HG02938 (cell line): ENCODE data around the gene RTEL1.
A peak's percentile ranks its signal among the peaks of the same experiment; 100 is the strongest.
"Not testable (repeated sequence)": the region's sequence is repeated elsewhere in the genome, so short reads cannot be mapped to it uniquely, and the experiment has no call there.

Experiments
- ATAC-seq: cut with Tn5 transposase; IDR thresholded peaks from one replicate; pipeline ENCODE4 v1.9.1; 2021; ENCODE audit warnings: mild to moderate bottlenecking, moderate library complexity; ENCODE audit not compliant: unreplicated experiment

Gene RTEL1

DNA sequence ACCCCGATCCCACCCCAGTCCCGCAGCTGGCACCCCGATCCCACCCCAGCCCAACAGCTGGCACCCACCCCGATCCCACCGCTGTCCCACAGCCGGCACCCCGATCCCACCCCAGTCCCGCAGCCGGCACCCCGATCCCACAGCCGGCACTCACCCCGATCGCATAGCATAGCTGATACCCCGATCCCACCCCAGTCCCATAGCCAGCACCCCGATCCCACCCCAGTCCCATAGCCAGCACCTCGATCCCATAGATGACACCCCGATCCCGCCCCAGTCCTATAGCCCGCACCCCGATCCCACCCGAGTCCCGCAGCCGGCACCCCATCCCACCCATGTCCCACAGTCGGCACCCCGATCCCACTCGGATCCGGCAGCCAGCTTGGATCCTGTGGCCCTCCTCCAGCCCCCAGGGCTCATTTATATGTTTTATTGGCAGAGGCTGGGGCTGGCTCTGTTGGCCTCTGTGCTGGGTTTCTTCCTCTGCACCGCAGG, 30.3 kb upstream of the RTEL1 start:
- ATAC-seq: no peak

DNA sequence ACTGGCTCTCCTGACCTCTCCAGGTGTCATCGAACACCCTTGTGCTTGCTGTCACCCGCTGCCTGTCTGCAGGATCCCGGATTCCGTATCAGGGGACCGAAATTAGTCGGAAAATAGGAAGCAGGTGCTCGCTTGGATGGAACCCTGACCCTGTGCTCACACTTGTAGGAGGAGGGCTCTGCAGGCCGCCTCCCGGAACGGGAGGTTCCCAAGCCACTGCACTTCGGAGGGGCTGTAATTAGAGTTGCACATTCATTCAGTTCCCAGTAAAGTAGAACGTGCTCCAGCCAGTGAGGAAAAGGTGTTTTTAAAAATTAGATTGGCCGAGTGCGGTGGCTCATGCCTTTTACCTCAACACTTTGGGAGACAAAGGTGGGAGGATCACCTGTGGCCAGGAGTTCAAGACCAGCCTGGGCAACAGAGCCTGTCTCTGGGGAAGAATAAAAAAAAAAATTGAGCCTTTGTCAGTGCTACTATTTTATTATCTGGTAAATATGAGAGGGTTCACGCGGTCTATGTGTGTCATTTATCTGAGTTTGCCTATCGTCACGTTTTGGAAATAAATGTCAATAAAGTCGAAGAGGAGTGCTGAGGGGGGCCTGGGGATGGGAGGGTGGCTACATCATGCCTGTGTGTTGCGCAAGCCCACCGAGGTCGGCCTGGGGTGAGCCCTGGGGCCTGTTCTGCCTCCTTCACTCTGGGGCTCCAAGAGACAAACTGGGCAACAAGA, 29.7 kb upstream of the RTEL1 start:
- no peak for ATAC-seq

DNA sequence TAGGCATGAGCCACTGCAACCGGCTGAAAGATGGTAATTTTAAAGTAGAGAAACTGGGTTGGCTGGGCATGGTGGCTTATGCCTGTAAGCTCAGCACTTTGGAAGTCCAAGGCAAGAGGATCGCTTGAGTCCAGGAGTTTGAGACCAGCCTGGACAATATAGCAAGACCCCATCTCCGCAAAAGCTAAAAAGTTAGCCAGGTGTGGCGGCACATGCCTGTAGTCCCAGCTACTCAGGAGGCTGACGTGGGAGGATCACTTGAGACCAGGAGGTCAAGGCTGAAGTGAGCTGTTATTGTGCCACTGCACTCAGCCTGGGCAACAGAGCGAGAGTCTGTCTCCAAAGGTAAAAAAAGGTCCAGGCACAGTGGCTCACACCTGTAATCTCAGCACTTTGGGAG, 27.2 kb upstream of the RTEL1 start:
- not testable (repeated sequence) for ATAC-seq

DNA sequence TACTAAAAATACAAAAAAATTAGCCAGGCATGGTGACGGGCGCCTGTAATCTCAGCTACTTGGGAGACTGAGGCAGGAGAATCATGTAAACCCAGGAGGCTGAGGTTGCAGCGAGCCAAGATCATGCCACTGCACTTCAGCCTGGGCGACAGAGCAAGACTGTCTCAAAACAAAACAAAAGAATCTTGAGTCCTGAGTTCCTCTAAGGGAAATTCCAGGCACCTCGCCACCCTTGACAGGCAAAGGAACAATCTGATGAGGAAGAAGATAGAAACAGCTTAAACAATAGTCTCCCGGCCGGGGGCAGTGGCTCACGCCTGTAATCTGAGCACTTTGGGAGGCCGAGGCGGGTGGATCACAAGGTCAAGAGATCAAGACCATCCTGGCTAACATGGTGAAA, 26.7 kb upstream of the RTEL1 start:
- not testable (repeated sequence) for ATAC-seq

DNA sequence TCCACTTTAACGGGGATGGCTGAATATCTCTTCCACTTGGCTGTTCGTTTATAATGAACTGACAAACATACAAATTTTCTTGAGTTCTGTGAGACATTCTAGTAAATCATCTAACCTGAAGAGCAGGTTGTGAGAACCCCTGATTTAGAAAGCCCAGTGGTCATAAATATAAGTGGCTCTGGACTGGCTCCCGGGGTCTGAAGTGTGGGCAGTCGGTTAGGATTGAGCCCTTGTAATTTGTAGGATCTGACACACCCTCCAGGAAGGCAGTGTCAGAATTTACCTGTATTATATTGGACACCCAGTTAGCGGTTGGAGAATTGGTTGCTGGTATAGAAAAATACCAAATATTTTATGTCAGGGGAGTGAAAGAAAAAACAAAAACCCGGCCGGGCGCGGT, 24.4 kb upstream of the RTEL1 start:
- ATAC-seq: no peak

DNA sequence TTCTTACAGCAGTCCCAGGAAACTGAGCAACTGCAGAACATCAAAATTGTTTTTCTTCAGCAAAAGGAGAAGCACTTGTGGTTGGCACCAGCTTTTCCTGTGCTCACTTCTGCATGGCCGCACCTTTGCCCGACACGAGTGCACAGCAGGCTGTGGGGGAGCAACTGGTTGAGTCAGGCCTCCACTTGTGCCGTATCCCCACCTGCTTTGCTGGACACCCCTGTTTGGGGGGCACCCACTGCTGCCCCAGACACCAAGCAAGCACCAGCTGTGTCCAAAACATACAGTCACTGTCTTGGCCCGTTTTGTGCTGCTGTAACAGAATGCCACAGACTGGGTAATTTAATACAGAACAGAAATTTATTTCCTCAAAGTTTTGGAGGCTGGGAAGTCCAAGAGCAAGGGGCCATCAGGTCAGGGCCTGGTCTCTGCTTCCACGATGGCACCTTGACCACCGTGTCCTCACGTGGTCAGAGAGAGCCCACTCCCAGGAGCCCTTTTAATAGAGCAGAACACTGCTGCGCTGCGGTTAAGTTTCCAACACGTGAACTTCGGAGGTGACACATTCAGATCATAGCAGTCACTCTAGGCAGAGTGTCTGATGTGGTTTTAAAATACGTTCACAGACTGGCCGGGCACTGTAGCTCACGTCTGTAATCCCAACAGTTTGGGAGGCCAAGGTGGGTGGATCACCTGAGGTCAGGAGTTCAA, 22.5 kb upstream of the RTEL1 start:
- no peak for ATAC-seq

DNA sequence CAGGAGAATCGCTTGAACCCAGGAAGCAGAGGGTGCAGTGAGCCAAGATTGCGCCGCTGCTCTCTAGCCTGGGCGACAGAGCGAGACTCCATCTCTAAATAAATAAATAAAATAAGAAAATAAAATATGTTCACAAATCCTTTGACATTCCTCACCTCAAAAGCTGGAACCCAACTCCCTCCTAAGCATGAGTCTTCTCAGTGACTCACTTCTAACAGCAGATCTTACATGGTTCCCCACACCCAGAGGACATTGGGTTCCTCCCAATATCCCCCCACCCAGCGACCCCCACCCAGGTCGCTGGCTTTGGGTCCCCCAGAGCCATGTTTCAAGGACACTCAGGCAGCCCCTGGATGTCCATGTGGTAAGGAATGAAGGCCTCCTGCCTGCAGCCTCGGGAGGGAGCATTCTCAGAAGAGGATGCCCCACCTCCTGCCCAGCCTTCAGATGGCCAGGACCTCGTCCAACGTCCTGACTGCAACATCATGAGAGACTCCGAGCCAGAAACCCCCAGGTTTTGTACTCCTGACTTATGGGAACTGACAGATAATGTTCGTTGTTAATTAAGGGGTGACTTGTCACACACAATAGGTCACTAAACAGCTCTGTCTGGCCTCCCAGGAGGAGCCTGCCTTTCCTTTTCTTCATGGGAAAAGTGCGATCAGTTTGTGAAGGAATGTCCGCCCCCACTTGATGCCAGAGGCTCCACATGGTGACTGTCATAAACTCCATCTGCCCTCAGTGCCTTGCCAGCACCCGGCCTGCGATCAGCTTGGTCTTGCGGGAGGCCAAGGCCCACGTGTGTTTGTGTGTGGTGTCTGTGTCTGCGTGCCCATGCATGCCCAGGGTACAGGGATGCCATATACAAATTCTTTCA, 21.1 kb upstream of the RTEL1 start:
- ATAC-seq: no peak

DNA sequence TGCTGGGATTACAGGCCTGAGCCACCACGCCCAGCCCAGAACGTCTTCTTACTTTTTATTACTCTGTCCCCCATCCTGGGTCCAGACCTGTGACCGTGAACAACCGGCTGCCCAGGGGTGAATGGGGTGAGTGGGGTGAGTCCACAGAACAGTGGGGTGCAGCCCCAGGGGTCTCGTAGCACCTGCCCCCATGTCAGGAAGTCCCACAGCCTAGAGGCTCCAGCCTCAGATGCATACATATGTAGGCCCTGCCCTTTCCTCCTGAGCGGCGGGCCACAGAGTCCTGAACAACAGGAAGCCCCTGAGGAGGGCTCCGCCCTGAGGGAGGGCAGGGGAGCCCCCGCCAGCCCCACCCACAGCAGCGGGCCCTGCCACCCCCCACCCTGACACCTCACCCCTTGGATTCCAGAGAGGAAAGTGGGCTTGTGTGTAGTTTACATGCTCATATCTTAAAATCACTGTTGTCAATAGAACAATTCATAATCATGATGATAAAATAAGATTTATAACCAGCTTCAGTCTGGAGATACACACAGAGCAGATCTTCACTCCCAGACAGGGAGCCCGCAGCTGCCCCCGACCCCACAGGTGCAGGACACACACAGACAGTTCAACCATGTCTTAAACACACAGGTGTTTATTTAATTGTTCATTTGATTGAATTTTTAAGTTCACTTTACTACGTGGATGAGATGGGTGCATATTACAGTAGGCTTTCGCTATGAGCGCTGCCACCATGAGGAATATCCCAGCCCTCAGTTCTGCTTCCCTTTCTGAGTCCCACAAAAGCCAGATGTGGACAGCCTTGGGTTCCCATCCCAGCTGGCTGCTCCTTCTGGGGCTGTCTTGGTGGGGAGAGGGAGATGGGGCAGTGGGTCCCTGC, 18.8 kb upstream of the RTEL1 start:
- no peak for ATAC-seq

DNA sequence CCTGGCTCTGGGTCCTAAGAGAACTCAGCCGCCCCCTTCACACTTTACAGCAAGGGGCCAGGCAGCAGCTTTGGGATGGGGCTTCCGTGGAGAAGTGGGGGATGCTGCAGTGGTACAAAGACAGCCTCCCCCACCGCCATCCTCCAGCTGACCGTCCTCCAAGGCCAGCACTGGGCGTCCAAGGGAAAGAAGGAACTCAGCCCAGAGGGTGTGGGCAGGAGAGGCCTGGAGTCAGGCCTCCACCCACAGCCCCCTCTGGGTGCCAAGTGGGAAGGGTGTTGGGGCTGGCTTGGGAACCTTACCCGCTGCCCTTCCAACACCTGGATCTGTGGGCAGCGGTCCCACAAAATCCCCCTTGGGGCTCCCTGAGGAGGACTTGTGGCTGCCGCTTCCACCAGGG, 18.0 kb upstream of the RTEL1 start:
- no peak for ATAC-seq

DNA sequence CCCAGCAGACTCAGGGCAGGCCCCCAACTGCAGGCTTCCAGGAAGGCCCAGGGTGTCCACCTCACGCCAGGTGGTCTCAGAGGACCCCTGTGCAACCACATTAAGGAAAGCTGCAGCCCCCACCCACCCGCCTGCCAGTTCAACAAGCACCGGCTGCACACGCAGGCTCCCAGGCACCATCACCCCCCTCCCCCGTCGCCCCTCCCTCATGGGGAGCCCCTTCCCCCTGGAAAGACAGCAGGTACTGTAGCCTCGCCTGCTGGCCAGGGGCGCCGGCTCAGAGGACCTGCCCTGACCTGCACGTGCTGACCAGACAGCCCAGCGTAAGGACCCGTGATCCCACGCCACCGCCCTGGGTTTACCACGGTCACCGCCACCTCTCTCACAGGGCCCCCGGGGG, 17.4 kb upstream of the RTEL1 start:
- not testable (repeated sequence) for ATAC-seq

DNA sequence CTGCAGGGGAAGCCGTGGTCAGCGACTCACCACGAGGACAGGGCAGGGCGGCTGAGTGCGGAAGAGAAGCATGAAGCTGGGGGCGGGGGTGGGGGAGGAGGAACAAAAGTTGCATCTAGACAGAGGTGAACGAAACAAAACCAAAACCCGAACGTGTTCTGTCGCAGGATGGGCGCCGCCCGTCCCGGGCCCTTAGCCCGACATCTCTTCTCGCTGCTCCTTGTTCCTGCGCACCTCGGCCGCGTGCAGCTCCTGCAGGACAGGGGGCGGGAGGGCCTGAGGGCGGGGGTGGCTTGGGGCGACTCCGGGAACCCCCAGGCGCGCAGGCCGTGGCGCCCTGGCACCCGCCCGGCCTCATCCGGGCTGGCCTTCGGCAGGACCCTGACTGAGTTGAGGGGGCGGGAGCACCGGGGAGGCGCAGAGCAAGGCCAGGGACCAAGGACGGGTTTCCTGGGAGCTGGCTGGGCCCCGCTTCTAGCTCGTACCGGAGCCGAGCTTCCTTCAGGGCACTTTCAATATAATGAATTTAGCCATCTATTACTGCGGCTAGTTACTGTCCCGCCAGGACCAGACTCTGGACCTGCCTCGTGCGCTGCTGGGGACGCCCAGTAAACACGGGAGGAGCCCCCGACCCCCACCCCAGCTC, 16.8 kb upstream of the RTEL1 start:
- ATAC-seq: no peak

DNA sequence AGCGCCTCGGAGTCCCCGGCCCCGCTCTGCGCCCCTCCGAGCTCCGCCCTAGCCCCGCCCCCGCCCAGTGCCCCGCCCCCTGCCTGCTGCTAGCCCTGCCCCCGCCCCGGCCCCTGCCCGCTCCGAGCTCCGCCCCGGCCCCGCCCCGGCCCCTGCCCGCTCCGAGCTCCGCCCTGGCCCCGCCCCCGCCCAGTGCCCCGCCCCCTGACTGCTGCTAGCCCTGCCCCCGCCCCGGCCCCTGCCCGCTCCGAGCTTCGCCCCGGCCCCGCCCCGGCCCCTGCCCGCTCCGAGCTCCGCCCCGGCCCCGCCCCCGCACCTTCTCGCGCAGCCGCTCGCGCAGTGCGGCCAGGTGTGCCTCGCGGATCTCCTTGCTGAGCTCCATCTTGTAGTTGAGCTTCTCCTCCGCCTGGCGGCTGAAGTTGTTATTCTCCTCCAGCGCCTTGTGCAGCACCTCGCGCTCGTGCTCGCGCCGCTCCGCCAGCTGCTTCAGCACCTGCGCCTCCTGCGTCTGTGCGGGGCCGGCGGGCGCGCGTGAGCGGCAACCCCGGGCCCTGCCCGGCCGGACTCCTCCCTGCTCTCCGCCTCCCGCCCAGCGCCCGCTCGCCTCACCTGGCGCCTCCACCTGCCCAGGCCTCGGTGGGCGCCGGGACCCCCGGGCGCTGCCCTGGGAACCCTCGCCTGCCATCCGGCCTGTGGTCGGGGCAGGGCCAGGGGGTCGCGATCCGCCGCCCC, 16.2 kb upstream of the RTEL1 start:
- peak; percentile 57 for ATAC-seq

DNA sequence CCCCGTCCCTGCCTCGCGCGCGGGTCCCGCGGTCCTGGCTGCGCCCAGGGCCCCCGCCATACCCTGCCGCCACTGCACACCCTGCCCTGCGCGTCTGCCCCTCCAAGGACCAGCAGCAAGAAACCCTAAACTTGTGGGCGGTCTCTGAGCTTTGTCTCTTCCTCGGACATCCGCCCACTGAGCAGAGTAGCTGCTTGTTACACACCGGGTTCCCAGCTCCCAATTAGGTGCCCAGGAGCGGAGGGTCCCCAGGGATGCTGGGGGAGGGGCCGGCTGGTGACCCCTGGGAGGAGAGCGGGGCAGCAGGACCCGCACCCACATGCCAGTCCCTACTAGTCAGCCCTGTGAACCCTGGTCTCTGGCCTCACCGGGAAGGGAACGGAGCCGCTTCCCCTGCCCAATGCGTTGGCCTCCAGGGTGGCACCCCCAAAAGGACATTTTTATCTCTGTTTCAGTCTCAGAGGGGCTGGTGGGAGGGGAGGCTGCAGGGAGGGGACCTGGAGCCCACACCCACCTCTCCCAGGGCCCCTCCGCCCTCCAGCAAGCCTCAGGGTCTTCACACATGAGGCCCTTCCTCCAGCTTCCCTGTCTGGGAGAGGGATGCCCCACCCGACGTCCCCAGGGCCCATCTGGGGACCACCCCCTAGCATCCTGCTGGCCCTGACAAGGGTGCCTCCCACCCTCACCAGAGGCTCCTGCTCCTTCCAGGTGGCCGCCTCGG, 15.4 kb upstream of the RTEL1 start:
- ATAC-seq: no peak

DNA sequence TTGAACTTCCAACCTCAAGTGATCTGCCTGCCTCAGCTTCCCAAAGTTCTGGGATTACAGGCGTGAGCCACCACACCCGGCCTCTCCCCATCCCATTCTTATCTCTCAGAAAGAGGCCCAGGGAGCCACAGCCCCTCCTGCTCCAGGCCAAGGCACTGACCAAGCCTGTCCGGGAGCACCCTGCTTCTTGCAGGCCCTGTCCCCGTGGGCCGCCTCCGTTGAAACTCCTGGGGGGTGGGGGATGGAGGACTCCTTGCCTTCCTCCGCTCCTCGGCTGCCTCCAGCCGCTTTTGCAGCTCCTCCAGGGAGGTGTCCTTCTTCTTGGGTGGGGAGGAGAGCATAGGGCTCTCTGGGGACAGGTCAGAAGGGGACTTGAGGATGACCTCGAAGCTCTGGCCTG, 14.6 kb upstream of the RTEL1 start:
- ATAC-seq: no peak

DNA sequence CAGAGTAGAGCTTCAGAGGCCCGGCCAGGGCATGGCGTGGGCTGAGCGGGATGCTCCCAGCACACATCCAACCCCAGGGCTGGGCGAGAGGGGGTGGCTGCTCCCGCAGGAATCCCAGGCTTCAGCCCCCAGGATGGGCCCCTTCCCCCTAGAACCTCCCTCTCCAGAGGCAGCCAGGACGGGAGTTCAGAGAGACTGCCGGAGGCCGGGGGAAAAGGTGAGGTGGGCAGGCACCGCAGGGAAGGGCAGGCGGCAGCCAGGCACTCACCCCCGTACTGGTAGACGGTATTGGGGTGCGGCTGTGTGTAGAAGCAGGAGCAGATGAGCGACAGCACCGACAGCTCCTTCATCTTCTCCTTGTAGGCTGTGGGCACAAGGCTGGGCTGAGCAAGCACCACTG, 14.2 kb upstream of the RTEL1 start:
- no peak for ATAC-seq

DNA sequence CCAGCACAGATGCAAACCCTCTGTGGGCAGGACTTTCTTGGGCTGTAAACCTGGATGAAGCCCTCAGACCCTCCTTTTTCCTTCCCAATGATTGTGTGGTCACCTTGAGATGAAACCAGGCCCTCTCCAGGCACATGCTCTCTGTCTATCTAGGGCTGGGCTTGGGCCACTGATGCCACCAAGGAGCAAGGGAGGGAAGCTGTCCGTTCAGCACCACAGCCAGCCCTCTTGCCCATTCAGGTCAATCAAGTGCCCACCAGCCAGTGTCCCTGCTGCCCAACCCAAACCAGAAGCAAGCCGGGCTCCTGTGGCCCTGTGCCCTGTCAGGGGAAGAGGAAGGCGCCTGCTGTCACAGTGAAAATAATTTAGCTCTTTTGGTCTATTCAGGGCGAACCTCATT, 12.9 kb upstream of the RTEL1 start:
- ATAC-seq: no peak

DNA sequence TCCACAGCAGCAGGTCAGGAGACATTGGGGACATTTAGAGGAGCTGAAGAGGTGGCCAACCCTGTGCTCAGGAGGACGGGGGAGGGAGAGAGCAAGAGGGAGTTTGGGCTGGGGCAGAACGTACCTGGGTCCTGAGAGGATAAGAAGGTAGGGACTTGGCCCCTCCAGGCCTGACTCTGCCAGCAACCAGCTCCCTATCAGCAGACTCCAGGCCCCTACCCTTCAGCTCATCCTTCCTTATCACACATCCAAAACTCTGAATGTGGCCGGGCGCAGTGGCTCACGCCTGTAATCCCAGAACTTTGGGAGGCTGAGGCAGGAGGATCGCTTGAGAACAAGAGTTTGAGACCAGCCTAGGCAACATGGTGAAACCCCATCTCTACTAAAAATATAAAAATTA, 9.9 kb upstream of the RTEL1 start:
- ATAC-seq: no peak

DNA sequence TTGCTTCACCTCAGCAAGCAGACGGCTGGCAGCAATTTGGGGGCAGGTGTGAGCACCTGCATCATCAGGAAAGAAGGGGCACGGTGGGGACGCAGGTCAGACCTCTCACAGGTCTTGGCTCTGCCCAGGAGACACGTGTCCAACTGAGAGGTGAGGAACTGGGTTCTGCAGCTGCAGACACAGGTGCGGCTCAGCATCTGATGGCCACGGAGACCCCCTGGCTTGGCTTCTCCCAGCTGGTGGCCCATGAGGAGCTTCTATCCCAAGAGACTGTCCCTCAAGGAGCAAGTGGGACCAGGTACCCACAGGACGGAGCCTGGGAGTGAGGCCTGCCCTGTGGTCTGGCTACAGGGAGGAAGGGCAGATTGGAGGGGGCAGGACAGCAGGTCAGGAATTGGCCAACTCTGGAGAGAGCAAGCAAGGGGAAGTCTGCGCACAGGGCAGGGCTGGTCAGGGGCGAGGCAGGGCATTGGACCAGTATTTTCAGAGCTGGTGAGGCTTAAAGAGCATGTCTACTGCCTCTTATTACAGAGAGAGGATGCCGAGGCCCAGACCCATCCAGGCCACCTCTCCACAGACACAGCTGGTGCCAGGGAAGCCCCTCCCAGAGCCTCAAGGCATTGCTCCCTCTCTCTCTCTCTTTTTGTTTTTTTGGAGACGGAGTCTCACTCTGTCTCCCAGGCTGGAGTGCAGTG, 9.1 kb upstream of the RTEL1 start:
- ATAC-seq: no peak
